HG02870 (cell line): ENCODE data around the gene CCDC92B.

Source experiments
- ATAC-seq: cut with Tn5 transposase; IDR thresholded peaks from one replicate; pipeline ENCODE4 v1.9.1; 2021; ENCODE audit warnings: mild to moderate bottlenecking, moderate library complexity; ENCODE audit not compliant: unreplicated experiment

The CCDC92B gene

GRCh38 chr17:2779545-2779944, 30.1 kb upstream of the CCDC92B start:
- ATAC-seq = no peak

GRCh38 chr17:2778489-2778888, 29.0 kb upstream of the CCDC92B start:
- no peak for ATAC-seq

GRCh38 chr17:2777242-2777867, 27.9 kb upstream of the CCDC92B start:
- ATAC-seq = no peak

- no peak for ATAC-seq
These were observed 27.3 kb upstream of the CCDC92B start for GRCh38 chr17:2776589-2777241.

GRCh38 chr17:2775206-2775605, 25.8 kb upstream of the CCDC92B start:
- ATAC-seq = no peak

- no peak for ATAC-seq
These were observed 20.7 kb upstream of the CCDC92B start for GRCh38 chr17:2770129-2770528.

GRCh38 chr17:2758870-2759269, 9.4 kb upstream of the CCDC92B start:
- ATAC-seq = no peak

- ATAC-seq = no peak
These were observed 6.7 kb upstream of the CCDC92B start for GRCh38 chr17:2755891-2756724.

GRCh38 chr17:2751491-2751890, 2.0 kb upstream of the CCDC92B start:
- no peak for ATAC-seq

GRCh38 chr17:2750721-2751120, 1.3 kb upstream of the CCDC92B start:
- ATAC-seq = no peak

GRCh38 chr17:2749784-2750181, 331 bp upstream of the CCDC92B start:
- no peak for ATAC-seq

GRCh38 chr17:2745317-2746037, 4.0 kb downstream of the CCDC92B start:
- no peak for ATAC-seq

GRCh38 chr17:2737693-2738092, 11.8 kb downstream of the CCDC92B start:
- ATAC-seq = no peak

- no peak for ATAC-seq
These were observed 12.5 kb downstream of the CCDC92B start for GRCh38 chr17:2736956-2737355.

GRCh38 chr17:2735896-2736295, 13.6 kb downstream of the CCDC92B start:
- no peak for ATAC-seq

GRCh38 chr17:2734939-2735338, 14.5 kb downstream of the CCDC92B start:
- ATAC-seq = no peak

GRCh38 chr17:2731807-2732206, 17.6 kb downstream of the CCDC92B start:
- ATAC-seq = no peak

- ATAC-seq = no peak
These were observed 18.6 kb downstream of the CCDC92B start for GRCh38 chr17:2730764-2731353.

- no peak for ATAC-seq
These were observed 24.7 kb downstream of the CCDC92B start for GRCh38 chr17:2724784-2725164.

GRCh38 chr17:2723997-2724783, 25.3 kb downstream of the CCDC92B start:
- no peak for ATAC-seq
